ENCODE data around the gene SLC23A2. TPM values are rescaled to one million over a fixed set of nuclear protein-coding genes. Genes with fewer than 3 reads are reported as not detected.

Gene SLC23A2
- total RNA-seq, 4 donors from 2014 or later = 17.1 to 22.9 (median 20.1) TPM

DNA sequence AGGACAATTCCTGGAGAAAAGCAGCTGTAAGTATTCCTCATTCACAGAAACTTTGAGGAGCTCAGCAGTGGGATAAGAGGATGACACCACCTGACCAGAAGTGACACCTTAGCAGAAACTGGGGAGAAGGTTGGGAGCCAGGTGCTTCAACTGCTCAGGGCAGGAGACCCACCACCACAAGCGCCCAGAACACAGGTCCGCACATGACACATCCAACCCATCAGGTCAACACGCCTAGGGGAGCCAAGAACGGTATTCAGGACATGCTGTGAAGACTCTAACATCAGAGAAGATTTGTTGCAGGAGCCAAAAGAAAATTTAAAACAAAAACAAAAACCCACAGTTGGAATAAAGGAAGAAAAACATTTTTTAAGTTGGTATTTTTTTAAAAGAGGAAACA, 50.5 kb downstream of the SLC23A2 start:
- ATAC-seq (ENCODE audit: low FRiP score) = no peak
- no peak for DNase-seq (ENCODE audit: low spot score)
- TF ChIP-seq, protein P1, sequence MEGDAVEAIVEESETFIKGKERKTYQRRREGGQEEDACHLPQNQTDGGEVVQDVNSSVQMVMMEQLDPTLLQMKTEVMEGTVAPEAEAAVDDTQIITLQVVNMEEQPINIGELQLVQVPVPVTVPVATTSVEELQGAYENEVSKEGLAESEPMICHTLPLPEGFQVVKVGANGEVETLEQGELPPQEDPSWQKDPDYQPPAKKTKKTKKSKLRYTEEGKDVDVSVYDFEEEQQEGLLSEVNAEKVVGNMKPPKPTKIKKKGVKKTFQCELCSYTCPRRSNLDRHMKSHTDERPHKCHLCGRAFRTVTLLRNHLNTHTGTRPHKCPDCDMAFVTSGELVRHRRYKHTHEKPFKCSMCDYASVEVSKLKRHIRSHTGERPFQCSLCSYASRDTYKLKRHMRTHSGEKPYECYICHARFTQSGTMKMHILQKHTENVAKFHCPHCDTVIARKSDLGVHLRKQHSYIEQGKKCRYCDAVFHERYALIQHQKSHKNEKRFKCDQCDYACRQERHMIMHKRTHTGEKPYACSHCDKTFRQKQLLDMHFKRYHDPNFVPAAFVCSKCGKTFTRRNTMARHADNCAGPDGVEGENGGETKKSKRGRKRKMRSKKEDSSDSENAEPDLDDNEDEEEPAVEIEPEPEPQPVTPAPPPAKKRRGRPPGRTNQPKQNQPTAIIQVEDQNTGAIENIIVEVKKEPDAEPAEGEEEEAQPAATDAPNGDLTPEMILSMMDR (IDR thresholded peaks at IDR 0.05) = no peak

DNA sequence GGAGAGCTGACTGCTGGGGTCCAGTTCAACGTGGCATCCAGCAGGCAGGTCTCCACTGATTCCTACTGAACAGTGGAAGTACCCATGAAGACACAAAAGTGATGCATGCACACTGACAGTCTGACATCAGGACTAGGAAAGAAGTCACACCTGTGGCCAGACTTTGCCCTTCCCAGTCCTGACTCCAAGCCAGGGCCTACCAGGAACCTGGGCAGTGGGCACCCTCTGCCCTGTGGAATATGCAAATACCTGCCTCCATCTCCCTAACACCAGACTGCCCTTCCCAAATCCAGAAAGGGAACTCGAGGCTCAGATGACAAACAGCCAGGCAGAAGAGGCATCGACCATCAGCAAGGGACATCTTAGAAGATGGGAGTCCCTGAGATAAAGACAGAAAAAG, 50.9 kb downstream of the SLC23A2 start:
- DNase-seq (ENCODE audit: low spot score) (no peak), ATAC-seq (ENCODE audit: low FRiP score) (no peak)
- TF ChIP-seq, protein P1 (IDR thresholded peaks at IDR 0.05) = no peak

DNA sequence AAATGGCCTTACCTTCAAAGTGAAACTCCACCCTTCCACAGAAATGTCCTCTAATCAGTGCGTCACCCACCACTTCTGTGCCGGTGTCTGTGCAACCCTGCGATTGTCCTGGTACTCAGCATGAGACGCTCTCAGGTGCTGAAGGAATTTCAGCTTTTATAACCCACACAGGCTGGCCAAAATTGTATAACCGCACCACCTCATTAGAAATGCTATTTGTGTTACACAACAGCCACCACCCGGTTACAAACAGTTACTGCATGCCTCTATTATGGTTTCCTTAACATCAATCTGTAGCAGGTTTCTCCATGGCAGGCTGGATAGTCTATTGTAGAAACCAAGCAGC, 51.5 kb downstream of the SLC23A2 start:
- no peak for DNase-seq (ENCODE audit: low spot score)
- ATAC-seq (ENCODE audit: low FRiP score) = peak; percentile 64
- TF ChIP-seq, protein P1 (IDR thresholded peaks at IDR 0.05) = no peak

DNA sequence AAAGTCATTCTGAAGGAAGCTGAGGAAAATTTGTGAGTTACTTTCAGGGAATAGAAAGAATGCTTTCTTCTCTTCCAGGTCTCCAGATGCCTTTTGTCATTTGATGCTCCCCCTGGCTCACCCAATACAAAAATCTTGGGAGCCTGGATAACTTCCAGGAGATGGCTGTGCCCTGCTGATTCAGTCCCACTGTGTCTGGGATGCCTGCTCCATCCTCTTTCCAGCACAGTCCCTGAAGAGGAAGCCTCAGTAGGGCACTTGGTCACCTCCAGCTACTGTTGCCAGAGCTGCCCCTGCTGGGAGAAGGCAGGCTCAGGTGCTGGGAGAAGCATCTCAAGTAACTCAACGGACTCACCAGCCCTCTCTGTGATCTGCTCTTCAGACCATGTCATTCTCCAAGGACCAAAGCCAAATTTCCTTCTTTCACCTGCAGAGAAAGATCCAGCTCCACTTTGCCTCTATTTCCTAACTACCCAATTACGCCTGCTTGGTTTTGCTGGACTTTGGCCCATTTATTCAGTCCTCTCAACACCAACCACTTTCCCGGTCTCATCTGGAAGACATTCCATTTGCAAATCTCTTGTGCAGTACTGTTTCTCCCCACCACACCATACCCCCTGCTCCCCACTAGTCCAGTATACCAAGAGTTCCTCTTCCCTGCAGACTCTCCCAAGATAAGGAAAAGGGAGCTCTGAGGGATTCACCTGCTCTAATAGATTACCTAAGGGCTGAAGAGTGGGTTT, 53.3 kb downstream of the SLC23A2 start:
- no peak for DNase-seq (ENCODE audit: low spot score)
- TF ChIP-seq, protein P1 (IDR thresholded peaks at IDR 0.05) = no peak
- ATAC-seq (ENCODE audit: low FRiP score) = no peak

DNA sequence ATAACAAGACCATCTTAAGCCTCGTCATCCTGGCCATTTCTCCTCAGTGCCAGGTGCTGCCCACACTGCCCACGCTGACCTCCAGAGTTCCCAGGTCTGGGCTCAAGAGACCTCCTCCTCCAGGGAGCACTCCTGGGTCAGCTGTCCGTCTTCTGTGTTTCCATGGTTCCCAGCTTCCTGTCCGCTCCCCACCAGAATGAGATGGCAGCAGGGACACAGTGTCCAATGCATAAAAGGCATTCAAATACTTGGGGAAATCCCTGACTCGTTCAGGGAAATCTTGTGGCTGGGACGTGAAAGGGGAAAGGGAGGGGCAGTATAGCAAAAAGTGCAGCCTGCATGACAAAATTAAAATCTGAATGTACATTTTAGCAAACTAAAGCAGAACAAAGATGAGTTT, 54.3 kb downstream of the SLC23A2 start:
- ATAC-seq (ENCODE audit: low FRiP score) = no peak
- DNase-seq (ENCODE audit: low spot score) = no peak
- TF ChIP-seq, protein P1 (IDR thresholded peaks at IDR 0.05) = no peak

DNA sequence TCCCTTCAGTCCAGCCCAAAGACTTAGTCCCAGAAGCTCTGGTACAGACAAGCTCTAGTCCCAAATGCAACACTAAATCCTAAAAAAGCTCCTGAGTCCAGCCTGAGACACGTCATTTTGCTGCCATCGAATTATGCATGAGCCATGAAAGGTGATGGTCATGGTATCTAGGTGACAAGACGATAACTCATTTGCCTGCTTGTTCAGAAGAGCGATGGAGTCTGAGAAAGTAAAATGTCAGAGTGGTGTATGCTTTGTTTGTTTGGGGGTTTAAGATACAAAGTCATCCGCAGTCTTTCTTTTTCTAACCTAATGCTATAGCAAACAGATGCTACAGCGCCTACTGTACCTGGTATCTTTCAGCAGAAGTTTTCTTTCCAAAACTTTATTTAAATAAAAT, 54.7 kb downstream of the SLC23A2 start:
- ATAC-seq (ENCODE audit: low FRiP score) (no peak), DNase-seq (ENCODE audit: low spot score) (no peak)
- TF ChIP-seq, protein P1 (IDR thresholded peaks at IDR 0.05) = no peak
